Stimulated activated CD4-positive, alpha-beta T cell treated with anti-CD3 and anti-CD28 coated beads, Interleukin-1b, Interleukin-23, amount 100 ng/mL, for 24 hours (primary cell): ENCODE results near the gene OGFOD3.
"Not testable (repeated sequence)": the region's sequence is repeated elsewhere in the genome, so short reads cannot be mapped to it uniquely, and the experiment has no call there.

Source experiments
- DNase-seq, 4 experiments: peaks; one replicate each; pipeline ENCODE4 v3.0.0-alpha.2; 2020; ENCODE audit warnings: low read depth in 4 of 4, low spot score in 1 of 4

OGFOD3 gene

GRCh38 chr17:82389379-82389778, 29.0 kb downstream of the OGFOD3 start:
- DNase-seq: no peak

DNA sequence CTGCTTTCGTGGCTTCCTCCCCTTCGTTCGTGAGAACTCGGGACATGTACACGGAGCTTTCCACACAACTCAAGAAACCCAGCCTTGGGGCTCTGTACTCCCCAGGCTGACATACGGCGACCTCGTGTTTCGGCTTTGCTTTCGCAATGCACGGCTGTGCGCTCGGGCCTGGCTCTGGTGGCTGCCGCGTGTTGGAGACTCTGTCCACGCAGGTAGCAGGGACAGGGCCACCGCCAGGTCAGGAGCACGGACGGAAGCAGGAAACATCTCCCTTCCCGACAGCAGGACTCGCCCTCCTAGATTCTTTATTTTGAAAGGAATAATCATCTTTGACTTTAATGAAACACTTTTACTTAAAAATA, 29.5 kb downstream of the OGFOD3 start:
- DNase-seq: no peak

GRCh38 chr17:82388223-82388921, 30.0 kb downstream of the OGFOD3 start:
- DNase-seq: no peak

DNA sequence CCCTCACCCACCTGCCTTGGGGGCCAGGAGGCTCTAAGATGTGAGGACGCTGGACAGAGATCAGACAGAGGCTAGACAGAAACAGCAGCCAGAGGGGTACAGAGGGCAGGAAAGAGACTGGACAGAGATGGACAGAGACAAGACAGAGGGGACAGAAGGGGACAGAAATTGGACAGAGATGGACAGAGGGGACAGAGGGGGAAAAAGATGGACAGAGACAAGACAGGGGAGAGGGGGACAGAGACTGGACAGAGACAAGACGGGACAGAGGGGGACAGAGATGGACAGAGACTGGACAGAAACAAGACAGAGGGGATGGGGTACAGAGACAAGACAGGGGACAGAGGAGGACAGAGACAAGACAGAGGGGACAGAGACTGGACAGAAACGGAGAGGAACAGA, 30.7 kb downstream of the OGFOD3 start:
- DNase-seq: no peak

DNA sequence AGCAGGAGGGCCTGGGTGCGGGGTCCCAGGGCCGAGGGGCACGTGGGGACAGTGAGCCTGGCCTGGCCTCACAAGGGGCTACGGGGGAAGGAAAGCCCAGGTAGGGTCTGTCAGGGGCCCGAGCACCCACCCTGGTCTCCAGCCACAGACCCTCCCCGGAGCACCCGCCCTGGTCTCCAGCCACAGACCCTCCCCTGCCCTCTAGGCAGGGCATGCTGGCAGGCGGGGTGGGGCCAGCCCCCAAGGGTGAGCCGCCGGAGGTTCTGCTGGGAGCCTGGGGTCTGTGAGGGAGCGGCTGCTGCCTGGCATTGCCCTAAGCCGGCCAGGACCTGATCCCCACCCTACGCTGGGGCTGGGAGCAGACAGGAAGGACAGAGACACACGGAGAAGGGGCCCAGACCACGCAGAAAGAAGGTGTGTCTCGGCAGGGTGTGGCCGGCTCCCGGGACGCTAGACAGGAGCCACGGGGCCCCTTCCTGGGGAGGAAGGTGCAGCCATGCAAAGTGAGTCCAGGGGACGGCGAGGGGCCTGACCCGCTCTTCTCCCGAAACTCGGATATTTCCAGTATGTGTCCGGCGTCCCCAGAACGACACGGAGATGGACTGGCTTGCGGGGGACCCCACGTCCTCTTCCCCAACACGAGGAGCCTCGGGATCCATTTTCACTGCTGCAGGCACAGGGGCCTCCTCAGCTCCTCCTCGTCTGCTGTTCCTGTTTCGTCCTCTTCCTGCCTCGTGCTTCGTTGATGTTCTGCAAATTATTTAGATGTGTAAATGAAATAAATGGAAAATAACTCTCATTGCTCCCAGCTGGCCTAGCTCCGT, 31.3 kb downstream of the OGFOD3 start:
- DNase-seq: no peak

DNA sequence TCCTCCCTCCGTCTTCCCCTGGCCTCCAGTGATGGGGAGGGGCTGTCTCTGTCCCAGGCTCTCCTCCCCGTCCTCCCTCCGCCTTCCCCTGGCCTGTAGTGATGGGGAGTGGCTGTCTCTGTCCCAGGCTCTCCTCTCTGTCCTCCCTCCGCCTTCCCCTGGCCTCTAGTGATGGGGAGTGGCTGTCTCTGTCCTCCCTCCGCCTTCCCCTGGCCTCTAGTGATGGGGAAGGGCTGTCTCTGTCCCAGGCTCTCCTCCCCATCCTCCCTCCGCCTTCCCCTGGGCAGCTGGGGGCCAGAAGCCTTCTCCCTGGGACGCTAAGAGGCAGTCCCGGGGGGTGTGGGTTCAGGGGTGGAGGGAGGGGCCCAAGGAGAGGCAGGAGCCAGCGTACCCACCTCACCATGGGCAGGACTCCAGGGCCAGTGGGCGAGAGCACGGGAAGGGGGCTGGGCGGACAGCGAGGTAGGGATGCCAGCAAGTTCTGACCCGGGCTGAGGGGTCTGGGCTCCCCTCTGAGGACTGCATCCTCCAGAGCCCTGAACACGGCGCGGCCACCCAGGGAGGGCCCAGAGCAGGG, 32.0 kb downstream of the OGFOD3 start:
- DNase-seq: no peak

GRCh38 chr17:82385559-82386254, 32.7 kb downstream of the OGFOD3 start:
- no peak for DNase-seq

- DNase-seq: no peak
These were observed 33.5 kb downstream of the OGFOD3 start for GRCh38 chr17:82384730-82385481.

- DNase-seq: no peak
These were observed 34.2 kb downstream of the OGFOD3 start for GRCh38 chr17:82384051-82384729.

- DNase-seq: no peak
These were observed 35.0 kb downstream of the OGFOD3 start for GRCh38 chr17:82383411-82383810.

DNA sequence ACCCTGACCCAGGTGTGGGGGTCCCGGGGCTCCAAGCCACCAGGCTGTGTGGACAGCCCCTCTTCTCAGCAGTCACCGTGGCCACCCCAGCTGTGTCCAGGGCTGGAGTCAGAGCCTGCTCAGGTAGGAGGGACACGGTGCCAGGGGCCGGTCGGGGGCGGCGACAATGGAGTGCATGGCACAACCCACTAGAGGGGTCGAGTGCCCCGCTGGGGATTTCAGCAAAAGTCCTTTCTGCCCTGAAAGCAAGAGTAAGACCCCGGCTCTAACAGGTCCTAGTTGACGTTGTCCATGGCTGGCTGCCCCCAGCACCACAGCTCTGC, 35.5 kb downstream of the OGFOD3 start:
- no peak for DNase-seq

DNA sequence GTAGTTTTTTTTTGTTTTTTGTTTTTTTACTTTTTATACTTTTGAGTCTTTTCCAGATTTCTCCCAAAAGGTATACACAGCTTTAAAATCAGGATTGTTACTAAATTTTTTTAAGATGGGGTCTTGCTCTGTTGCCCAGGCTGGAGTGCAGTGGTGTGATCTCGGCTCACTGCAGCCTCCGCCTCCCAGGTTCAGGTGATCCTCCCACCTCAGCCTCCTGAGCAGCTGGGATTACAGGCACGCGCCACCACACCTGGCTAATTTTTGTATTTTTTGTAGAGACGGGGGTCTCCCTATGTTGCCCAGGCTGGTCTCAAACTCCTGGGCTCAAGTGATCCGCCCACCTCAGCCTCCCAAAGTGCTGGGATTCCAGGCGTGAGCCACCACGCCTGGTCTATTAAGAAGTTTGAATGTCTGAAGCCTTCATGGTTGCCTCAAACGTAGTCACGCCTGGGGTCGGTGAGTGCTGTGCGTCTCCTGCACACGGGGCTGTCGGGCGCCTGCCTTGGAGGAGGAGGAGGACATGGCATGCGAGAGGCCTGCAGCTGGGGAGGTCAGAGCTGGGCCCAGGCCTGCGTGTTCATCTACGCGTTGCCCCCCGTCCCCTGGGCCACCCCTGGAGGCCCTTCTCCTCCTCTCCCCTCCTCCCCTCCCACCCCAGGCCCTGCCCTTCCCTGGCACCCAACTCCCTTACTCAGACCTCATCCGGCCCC, 36.0 kb downstream of the OGFOD3 start:
- not testable (repeated sequence) for DNase-seq

DNA sequence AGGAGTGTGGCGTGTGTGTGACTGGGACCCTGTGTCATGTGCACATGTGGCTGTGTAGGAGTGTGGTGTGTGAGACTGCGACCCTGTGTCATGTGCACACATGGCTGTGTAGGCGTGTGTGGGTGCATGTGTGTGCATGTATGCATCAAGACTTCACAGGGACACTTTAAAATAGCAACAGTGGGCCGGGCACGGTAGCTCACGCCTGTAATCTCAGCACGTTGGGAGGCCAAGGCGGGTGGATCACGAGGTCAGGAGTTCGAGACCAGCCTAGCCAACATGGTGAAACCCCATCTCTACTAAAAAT, 36.7 kb downstream of the OGFOD3 start:
- DNase-seq: not testable (repeated sequence)

DNA sequence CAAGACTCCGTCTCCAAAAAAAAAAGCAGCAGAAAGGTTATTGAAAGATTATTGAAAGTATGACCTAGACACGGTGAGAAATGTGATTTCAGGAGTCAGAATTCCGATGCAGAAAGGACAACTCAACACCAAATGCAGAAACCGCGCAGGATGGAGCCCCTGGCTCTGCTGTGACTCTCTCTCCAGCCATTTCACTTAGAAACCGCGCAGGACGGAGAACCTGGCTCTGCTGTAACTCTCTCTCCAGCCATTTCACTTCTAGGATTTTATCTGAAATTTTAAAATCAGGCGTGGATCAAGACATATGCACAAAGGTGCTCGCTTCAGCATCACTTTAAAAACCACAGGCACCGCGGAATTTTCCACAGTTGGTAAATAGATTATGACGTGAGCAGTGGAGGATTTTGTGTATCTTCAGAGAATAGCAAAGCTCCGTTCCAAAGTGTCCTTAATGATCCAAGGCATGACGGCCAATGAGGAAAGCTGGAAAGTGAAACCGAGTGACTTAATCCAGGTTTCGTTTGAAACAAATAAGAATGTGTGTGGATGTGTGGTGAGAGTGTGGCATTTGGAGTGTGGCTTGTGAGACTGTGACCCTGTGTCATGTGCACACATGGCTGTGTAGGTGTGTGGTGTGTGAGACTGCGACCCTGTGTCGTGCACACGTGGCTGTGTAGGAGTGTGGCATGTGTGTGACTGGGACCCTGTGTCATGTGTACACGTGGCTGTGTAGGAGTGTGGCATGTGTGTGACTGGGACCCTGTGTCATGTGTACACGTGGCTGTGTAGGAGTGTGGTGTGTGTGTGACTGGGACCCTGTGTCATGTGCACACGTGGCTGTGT, 37.3 kb downstream of the OGFOD3 start:
- DNase-seq: no peak

DNA sequence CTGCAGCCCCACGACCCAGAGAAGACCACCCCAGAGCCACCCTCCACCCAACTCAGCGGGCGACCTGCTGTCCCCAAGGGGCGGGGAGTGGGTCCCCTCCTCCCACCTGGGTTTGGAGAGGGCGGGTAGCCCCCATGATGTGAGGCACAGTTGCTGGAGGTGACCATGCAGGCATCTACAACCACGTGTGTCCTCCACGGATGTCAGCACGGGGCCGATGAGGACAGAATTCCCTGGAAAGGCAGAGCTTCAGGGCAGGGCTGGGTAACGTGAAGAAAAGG, 39.7 kb downstream of the OGFOD3 start:
- DNase-seq: no peak

GRCh38 chr17:82377924-82378740, 40.3 kb downstream of the OGFOD3 start:
- DNase-seq: no peak

- not testable (repeated sequence) for DNase-seq
These were observed 41.1 kb downstream of the OGFOD3 start for GRCh38 chr17:82377294-82377693.

GRCh38 chr17:82376042-82376730, 42.2 kb downstream of the OGFOD3 start:
- no peak for DNase-seq
